WTC11 (cell line): ENCODE data around the gene GRAP.

Experiments used
- ATF3 ChIP-seq: sonication (generic); formaldehyde crosslinking; conservative IDR thresholded peaks from 2 replicates; pipeline ENCODE4 v1.8.1; 2022; ENCODE audit warnings: mild to moderate bottlenecking, missing genetic modification reagents
- CTCF ChIP-seq: fragments of 200-600 bp; IDR thresholded peaks from 2 replicates; pipeline ENCODE4 v1.8.0; 2022; ENCODE audit warnings: antibody characterized with exemption
- E2F4 ChIP-seq: sonication (generic); formaldehyde crosslinking; IDR thresholded peaks from 2 replicates; pipeline ENCODE4 v1.8.1; 2022; ENCODE audit warnings: low read depth, mild to moderate bottlenecking, moderate library complexity, missing genetic modification reagents, borderline replicate concordance
- ELF4 ChIP-seq: sonication (generic); formaldehyde crosslinking; IDR thresholded peaks from 2 replicates; pipeline ENCODE4 v1.8.1; 2022; ENCODE audit warnings: low read depth, mild to moderate bottlenecking, moderate library complexity, missing genetic modification reagents
- NFYB ChIP-seq: sonication (generic); formaldehyde crosslinking; conservative IDR thresholded peaks from 2 replicates; pipeline ENCODE4 v1.8.0; 2022; ENCODE audit warnings: low read depth, missing genetic modification reagents
- TCF7 ChIP-seq: sonication (generic); formaldehyde crosslinking; IDR thresholded peaks from 2 replicates; pipeline ENCODE4 v1.8.0; 2022; ENCODE audit warnings: mild to moderate bottlenecking, low read depth, missing genetic modification reagents, moderate library complexity
- ZNF121 ChIP-seq: sonication (generic); formaldehyde crosslinking; IDR thresholded peaks from 2 replicates; pipeline ENCODE4 v1.8.0; 2023; ENCODE audit warnings: missing genetic modification reagents
- ZNF138 ChIP-seq: sonication (generic); formaldehyde crosslinking; conservative IDR thresholded peaks from 2 replicates; pipeline ENCODE4 v1.8.1; 2022; ENCODE audit warnings: mild to moderate bottlenecking, moderate library complexity, missing genetic modification reagents
- ZNF263 ChIP-seq: sonication (generic); formaldehyde crosslinking; IDR thresholded peaks from 2 replicates; pipeline ENCODE4 v1.8.1; 2022; ENCODE audit warnings: low read depth, mild to moderate bottlenecking, moderate library complexity, missing genetic modification reagents

- TF ChIP-seq ELF4 (CRISPR knock-in tag) (no peak), CTCF (no peak), ZNF263 (no peak), TCF7 (no peak), ZNF121 (no peak), ZNF138 (CRISPR knock-in tag) (no peak), ATF3 (CRISPR knock-in tag) (no peak), NFYB (CRISPR knock-in tag) (no peak), E2F4 (CRISPR knock-in tag) (no peak)
Observed at GRCh38 chr17:19019041-19019941, 27.5 kb downstream of the GRAP start.
